Muscle of leg (tissue), 11 donors: Measurements from ENCODE around the gene TTC14. TPM values are rescaled to one million over a fixed set of nuclear protein-coding genes. Genes with fewer than 3 reads are reported as not detected.
"Not testable (repeated sequence)": the region's sequence is repeated elsewhere in the genome, so short reads cannot be mapped to it uniquely, and the experiment has no call there.

Experiments used
- DNase-seq: peaks from one replicate; pipeline ENCODE4 v3.0.0; 2013
- H3K27ac ChIP-seq: one replicate; pipeline ENCODE4 v1.5.1; 2013; ENCODE audit warnings: mild to moderate bottlenecking, low read length, control low read depth
- H3K27me3 ChIP-seq: one replicate; pipeline ENCODE4 v1.6.1; 2013; ENCODE audit warnings: low read length; ENCODE audit not compliant: control insufficient read depth, insufficient read depth
- H3K36me3 ChIP-seq: one replicate; pipeline ENCODE4 v1.6.1; 2013; ENCODE audit warnings: low read length; ENCODE audit not compliant: control insufficient read depth, insufficient read depth
- H3K4me1 ChIP-seq: one replicate; pipeline ENCODE4 v1.6.1; 2013; ENCODE audit warnings: low read length; ENCODE audit not compliant: control insufficient read depth, insufficient read depth
- H3K4me3 ChIP-seq: one replicate; pipeline ENCODE4 v1.5.1; 2013; ENCODE audit warnings: low read length, control low read depth
- H3K9me3 ChIP-seq: replicated peaks from 2 replicates; pipeline ENCODE4 v1.6.1; 2013; ENCODE audit warnings: low read depth, low read length; ENCODE audit not compliant: control insufficient read depth
- WGBS: methylation state at CpG from one replicate; pipeline ENCODE4 v1.1.5; 2013; ENCODE audit warnings: missing lambda C conversion rate; ENCODE audit not compliant: insufficient coverage; 5-methylcytosine and 5-hydroxymethylcytosine counted together
- polyA plus RNA-seq, 8 donors: library from polyadenylated mRNA; unstranded; fragments of 120-200 nt; gene quantifications; one replicate each; pipeline versions ENCODE4 v1.2.1 to v1.2.3, GENCODE V29; 2013; ENCODE audit warnings: inconsistent platforms in 1 of 8, low replicate concordance in 1 of 8; ENCODE audit not compliant: insufficient read length in 8 of 8, insufficient read depth in 1 of 8
- total RNA-seq: library from RNA; stranded (reverse); fragments of 120-200 nt; gene quantifications from one replicate; pipeline ENCODE4 v1.2.4, GENCODE V29; 2013

The TTC14 gene
- total and polyA plus RNA-seq, 9 donors = 27.8 to 42.6 (median 37.1) TPM

GRCh38 chr3:180593631-180594030, 8.3 kb upstream of the TTC14 start:
- H3K27me3 ChIP-seq, H3K27ac ChIP-seq, H3K4me1 ChIP-seq, H3K4me3 ChIP-seq, H3K36me3 ChIP-seq, DNase-seq, H3K9me3 ChIP-seq: not testable (repeated sequence)
- no CpG with 5 or more reads among the region's 7 CpGs for WGBS

- peak; percentile 12 for DNase-seq
- Histone ChIP-seq H3K27me3 (peaks cover 6% of the 10 kb centered on the region), H3K9me3 (no peaks in the 10 kb centered on the region), H3K36me3 (no peaks in the 10 kb centered on the region), H3K27ac (no peak overlapping the region), H3K4me3 (no peak overlapping the region), H3K4me1 (no peaks in the 10 kb centered on the region)
- WGBS = no CpG with 5 or more reads among the region's 2 CpGs
Measured at GRCh38 chr3:180594631-180595558, 7.1 kb upstream of the TTC14 start.

GRCh38 chr3:180595559-180595935, 6.4 kb upstream of the TTC14 start:
- WGBS = no CpG with 5 or more reads among the region's 1 CpG
- no peak for DNase-seq
- Histone ChIP-seq H3K4me1 (no peaks in the 10 kb centered on the region), H3K27ac (no peak overlapping the region), H3K36me3 (no peaks in the 10 kb centered on the region), H3K27me3 (peaks cover 8% of the 10 kb centered on the region), H3K9me3 (no peaks in the 10 kb centered on the region), H3K4me3 (no peak overlapping the region)

GRCh38 chr3:180600473-180600872, 1.5 kb upstream of the TTC14 start:
- peaks cover 4% of the 10 kb centered on the region for H3K36me3 ChIP-seq
- H3K4me1 ChIP-seq = peaks cover 2% of the 10 kb centered on the region
- 94% methylated on average over 14 of the region's 15 CpGs for whole genome bisulfite sequencing
- no peak overlapping the region for H3K4me3 ChIP-seq
- no peak for DNase-seq
- H3K9me3 ChIP-seq = no peaks in the 10 kb centered on the region
- no peak overlapping the region for H3K27ac ChIP-seq
- H3K27me3 ChIP-seq = peaks cover 10% of the 10 kb centered on the region

GRCh38 chr3:180611006-180611405, 9.0 kb downstream of the TTC14 start:
- Histone ChIP-seq H3K36me3 (peaks cover 24% of the 10 kb centered on the region), H3K4me3 (no peak overlapping the region), H3K4me1 (no peaks in the 10 kb centered on the region), H3K27ac (no peak overlapping the region), H3K27me3 (no peaks in the 10 kb centered on the region), H3K9me3 (no peaks in the 10 kb centered on the region)
- DNase-seq = no peak
- WGBS = no CpG with 5 or more reads among the region's 1 CpG

DNA sequence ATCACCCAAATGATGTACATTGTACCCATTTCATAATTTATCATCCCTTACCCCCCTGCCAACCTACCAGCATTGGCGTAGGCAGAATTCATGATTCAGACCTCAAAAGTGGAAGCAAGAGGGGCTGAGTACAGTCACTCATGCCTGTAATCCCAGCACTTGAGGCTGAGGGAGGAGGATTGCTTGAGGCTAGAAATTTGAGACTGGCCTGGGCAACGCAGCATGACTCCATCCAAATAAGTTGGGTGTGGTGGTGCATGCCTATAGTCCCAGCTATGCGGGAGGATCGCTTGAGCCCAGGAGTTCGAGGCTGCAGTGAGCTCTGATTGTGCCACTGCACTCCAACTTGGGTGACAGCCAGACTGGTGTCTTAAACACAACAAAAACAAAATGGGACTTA, 10.4 kb downstream of the TTC14 start:
- Histone ChIP-seq H3K36me3 (peaks cover 20% of the 10 kb centered on the region), H3K4me3 (no peak overlapping the region), H3K27ac (no peak overlapping the region), H3K9me3 (no peaks in the 10 kb centered on the region), H3K4me1 (no peaks in the 10 kb centered on the region), H3K27me3 (no peaks in the 10 kb centered on the region)
- WGBS = 100% methylated on average over 1 of the region's 5 CpGs
- DNase-seq = no peak

GRCh38 chr3:180615954-180616353, 14.0 kb downstream of the TTC14 start:
- H3K36me3 ChIP-seq = peaks cover 8% of the 10 kb centered on the region
- no peak overlapping the region for H3K27ac ChIP-seq
- WGBS = no CpG with 5 or more reads among the region's 3 CpGs
- H3K9me3 ChIP-seq = no peaks in the 10 kb centered on the region
- DNase-seq = peak; percentile 20
- no peak overlapping the region for H3K4me3 ChIP-seq
- no peaks in the 10 kb centered on the region for H3K27me3 ChIP-seq
- H3K4me1 ChIP-seq = no peaks in the 10 kb centered on the region

DNA sequence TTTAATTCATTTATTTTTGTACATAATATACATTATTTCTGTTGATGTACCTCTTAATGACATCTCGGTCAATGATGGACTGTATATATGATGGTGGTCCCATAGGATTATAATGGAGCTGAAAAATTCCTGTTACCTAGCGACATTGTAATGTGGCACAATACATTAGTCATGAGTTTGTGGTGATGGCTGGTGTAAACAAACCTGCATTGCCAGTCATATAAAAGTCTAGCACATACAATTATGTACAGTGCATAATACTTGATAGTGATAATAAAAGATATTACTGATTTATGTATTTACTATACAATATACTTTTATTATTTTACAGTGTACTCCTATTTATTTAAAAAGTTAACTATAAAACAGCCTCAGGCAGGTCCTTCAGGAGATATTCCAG, 15.1 kb downstream of the TTC14 start:
- no peaks in the 10 kb centered on the region for H3K9me3 ChIP-seq
- H3K4me3 ChIP-seq = no peak overlapping the region
- WGBS = no CpG with 5 or more reads among the region's 2 CpGs
- H3K27me3 ChIP-seq = no peaks in the 10 kb centered on the region
- no peak for DNase-seq
- no peak overlapping the region for H3K27ac ChIP-seq
- H3K4me1 ChIP-seq = no peaks in the 10 kb centered on the region
- H3K36me3 ChIP-seq = peaks cover 6% of the 10 kb centered on the region

GRCh38 chr3:180618563-180618962, 16.6 kb downstream of the TTC14 start:
- no CpG with 5 or more reads among the region's 2 CpGs for WGBS
- not testable (repeated sequence) for DNase-seq, H3K27ac ChIP-seq, H3K4me3 ChIP-seq, H3K36me3 ChIP-seq, H3K9me3 ChIP-seq, H3K27me3 ChIP-seq, H3K4me1 ChIP-seq

GRCh38 chr3:180619723-180620122, 17.8 kb downstream of the TTC14 start:
- Histone ChIP-seq H3K27me3 (no peaks in the 10 kb centered on the region), H3K9me3 (no peaks in the 10 kb centered on the region), H3K4me1 (no peaks in the 10 kb centered on the region), H3K27ac (no peak overlapping the region), H3K36me3 (no peaks in the 10 kb centered on the region), H3K4me3 (no peak overlapping the region)
- DNase-seq = no peak
- WGBS = no CpG with 5 or more reads among the region's 2 CpGs
